Activated CD8-positive, alpha-beta memory T cell treated with anti-CD3 and anti-CD28 coated beads, Interleukin-2, amount 50 U/mL, for 24 hours (primary cell): ENCODE measurements around the gene GRN.
"Not testable (repeated sequence)": the region's sequence is repeated elsewhere in the genome, so short reads cannot be mapped to it uniquely, and the experiment has no call there.

Source experiments
- DNase-seq: peaks from one replicate; pipeline ENCODE4 v3.0.0-alpha.2; 2020; ENCODE audit errors: extremely low read depth

GRN gene

GRCh38 chr17:44346064-44346844, 1.2 kb downstream of the GRN start:
- DNase-seq, result no peak

- not testable (repeated sequence) for DNase-seq
Observed at GRCh38 chr17:44347206-44348055, 2.3 kb downstream of the GRN start.

- DNase-seq, result no peak
Observed at GRCh38 chr17:44348234-44348987, 3.3 kb downstream of the GRN start.

GRCh38 chr17:44348988-44349364, 3.9 kb downstream of the GRN start:
- no peak for DNase-seq

GRCh38 chr17:44349553-44350070, 4.5 kb downstream of the GRN start:
- no peak for DNase-seq

- DNase-seq, result peak; percentile 27
Observed at GRCh38 chr17:44350733-44351226, 5.7 kb downstream of the GRN start.

GRCh38 chr17:44351464-44351863, 6.4 kb downstream of the GRN start:
- DNase-seq, result no peak

- DNase-seq, result no peak
Observed at GRCh38 chr17:44351961-44352827, 7.1 kb downstream of the GRN start.

- no peak for DNase-seq
Observed at GRCh38 chr17:44352828-44353671, 7.9 kb downstream of the GRN start.

GRCh38 chr17:44353672-44354331, 8.7 kb downstream of the GRN start:
- DNase-seq, result no peak

- no peak for DNase-seq
Observed at GRCh38 chr17:44354582-44355561, 9.8 kb downstream of the GRN start.

GRCh38 chr17:44355642-44356099, 10.6 kb downstream of the GRN start:
- no peak for DNase-seq

GRCh38 chr17:44356241-44356640, 11.1 kb downstream of the GRN start:
- no peak for DNase-seq

GRCh38 chr17:44358066-44358465, 13.0 kb downstream of the GRN start:
- no peak for DNase-seq

- no peak for DNase-seq
Observed at GRCh38 chr17:44359006-44359405, 13.9 kb downstream of the GRN start.

- DNase-seq, result no peak
Observed at GRCh38 chr17:44359458-44360143, 14.5 kb downstream of the GRN start.

- DNase-seq, result no peak
Observed at GRCh38 chr17:44360144-44360533, 15.0 kb downstream of the GRN start.

GRCh38 chr17:44360826-44361225, 15.7 kb downstream of the GRN start:
- no peak for DNase-seq
